GM20000 (cell line): ENCODE data around the gene EBLN2.

Experiments
- DNase-seq: peaks from one replicate; pipeline ENCODE4 v3.0.0; 2012; ENCODE audit warnings: low spot score
- TF ChIP-seq, protein P1 (sequence below): IDR thresholded peaks from 2 replicates; pipeline ENCODE4 v1.5.1; 2012; ENCODE audit warnings: mild to moderate bottlenecking, control low read depth; ENCODE audit errors: extremely low read depth, missing control alignments

EBLN2 gene

DNA sequence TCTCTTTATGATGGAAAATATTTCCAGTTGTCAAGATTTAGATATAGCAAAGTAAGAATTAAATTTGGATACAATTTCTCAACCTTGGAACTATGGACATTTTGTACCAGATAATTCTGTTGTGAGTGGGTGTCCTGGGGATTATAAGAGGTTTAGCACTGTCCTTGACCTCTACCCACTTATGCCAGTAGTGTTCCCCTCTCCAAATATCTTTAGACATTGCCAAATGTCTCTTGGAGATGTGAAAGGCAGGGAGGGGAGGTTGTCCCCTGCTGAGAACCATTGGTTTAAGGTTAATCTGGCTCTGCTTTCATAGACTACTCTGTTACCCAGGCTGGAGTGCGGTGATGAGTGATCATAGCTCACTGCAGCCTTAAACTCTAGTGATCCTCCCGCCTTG lies at the start of gene EBLN2:
Gene EBLN2, plus strand, starts transcription at position 244 of the 400 bp plus-strand sequence. CDS start 423 bp downstream, outside the sequence.
- TF ChIP-seq, protein P1, sequence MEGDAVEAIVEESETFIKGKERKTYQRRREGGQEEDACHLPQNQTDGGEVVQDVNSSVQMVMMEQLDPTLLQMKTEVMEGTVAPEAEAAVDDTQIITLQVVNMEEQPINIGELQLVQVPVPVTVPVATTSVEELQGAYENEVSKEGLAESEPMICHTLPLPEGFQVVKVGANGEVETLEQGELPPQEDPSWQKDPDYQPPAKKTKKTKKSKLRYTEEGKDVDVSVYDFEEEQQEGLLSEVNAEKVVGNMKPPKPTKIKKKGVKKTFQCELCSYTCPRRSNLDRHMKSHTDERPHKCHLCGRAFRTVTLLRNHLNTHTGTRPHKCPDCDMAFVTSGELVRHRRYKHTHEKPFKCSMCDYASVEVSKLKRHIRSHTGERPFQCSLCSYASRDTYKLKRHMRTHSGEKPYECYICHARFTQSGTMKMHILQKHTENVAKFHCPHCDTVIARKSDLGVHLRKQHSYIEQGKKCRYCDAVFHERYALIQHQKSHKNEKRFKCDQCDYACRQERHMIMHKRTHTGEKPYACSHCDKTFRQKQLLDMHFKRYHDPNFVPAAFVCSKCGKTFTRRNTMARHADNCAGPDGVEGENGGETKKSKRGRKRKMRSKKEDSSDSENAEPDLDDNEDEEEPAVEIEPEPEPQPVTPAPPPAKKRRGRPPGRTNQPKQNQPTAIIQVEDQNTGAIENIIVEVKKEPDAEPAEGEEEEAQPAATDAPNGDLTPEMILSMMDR, result no peak
- no peak for DNase-seq

DNA sequence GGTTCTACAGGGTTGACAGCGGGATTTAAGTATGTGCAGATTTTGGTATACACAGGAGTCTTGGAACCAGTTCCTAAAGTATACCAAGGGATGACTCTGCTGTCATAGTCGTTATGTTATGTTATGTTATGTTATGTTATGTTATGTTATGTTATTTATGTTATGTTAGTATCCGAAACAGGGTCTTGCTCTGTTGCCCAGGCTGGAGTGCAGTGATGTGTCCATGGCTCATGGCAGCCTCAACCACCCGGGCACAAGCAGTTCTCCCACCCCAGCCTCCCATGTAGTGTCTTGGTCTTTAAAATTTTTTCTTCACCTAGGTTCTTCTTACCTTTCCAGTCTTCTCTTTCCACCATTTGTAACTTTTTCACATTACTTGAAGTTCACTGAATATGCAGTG lies 43.2 kb upstream of the EBLN2 start:
- no peak for DNase-seq
- TF ChIP-seq, protein P1, result no peak

DNA sequence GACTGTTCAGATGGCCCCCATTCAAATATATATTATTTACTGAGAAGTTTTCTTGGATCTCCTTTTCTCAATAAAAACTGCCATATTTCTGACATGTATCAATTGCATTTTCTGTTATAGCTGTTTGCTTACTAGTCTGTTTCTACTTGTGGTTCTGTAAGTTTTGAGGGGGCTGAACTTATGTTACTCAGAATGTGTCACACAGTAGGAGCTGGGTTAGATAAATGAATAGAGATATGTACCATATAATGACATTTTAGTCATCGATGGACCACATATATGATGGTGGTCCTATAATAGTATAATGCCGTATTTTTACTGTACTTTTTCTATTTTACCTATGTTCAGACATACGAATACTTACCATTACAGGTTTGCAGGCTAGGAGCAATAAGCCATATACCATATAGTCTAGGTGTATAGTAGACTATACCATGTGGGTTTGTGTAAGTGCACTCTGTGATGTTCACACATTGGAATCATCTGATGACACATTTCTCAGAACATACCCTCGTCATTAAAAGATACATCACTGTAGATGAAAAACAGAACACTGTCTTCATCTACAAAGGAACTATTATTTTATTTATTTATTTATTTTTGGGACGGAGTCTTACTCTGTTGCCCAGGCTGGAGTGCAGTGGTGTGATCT lies 42.5 kb upstream of the EBLN2 start:
- DNase-seq, result no peak
- TF ChIP-seq, protein P1, result no peak

DNA sequence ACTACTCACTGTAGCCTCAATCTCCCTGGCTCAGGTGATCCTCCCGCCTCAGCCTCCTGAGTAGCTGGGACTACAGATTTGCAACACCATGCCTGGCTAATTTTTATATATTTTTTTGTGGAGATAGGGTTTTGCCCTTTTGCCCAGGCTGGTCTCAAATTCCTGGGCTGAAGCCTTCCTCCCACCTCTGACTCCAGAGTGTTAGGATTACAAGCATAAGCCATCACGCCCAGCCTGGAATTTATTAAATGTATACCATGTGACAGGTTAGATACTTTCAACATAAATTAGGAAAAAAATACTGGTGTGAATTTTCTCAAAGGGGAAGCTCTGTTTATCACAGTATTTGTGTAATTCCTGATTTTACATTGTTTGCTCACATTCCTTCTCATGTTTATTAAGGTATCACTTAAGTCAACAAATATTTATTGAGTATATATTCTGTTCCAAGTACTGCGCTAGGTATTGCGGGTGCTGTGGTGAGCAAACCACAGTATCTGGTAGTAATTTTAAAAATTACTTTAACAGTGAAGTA lies 40.1 kb upstream of the EBLN2 start:
- TF ChIP-seq, protein P1, result no peak
- DNase-seq, result no peak

DNA sequence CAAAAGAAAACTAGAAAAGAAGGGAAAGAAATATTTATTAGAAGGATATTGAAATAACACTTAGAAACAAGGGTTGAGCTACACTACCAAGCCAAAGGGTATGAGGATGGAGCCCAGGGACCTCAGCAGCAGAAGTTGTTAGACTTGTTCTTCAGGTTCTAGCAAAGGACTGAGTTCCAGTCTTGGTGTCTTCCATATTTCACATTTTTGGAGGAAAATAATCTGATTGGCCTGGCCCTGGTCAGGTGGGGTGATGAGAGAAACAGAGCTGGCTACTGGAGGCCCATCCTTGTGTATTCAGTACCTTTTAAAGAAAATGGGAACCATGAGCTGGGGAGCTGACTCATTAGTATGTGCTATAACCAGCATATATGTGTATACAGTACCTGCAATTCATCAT lies 36.6 kb upstream of the EBLN2 start:
- no peak for DNase-seq
- TF ChIP-seq, protein P1, result no peak

DNA sequence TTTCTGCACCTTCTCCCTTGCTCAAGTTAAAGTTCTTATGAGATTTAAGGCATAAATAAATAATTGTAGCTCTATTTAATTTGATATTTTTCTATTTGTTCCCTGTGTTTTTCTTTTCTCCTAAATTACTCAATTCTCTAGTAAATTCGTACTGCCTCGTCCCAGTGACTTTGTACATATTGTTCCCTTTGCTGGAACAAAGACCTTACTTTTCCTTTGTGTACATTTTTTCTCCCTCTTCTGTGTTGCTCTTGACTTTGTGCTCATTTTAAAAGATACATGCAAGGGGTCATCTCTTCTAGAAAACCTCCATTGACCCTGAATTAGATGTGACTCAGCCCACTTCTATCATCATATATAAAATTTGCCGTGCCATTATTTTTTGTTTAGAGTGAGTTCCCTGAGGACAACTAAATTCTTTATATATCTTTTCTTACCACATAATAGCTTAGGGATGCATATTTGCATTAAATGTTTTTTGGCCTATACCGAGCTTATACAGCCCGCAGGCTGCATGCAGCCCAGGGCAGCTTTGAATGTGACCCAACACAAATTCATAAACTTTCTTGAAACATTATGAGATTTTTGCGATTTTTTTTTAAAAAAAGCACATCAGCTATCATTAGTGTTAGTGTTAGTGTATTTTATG lies 35.2 kb upstream of the EBLN2 start:
- TF ChIP-seq, protein P1, result no peak
- DNase-seq, result no peak

DNA sequence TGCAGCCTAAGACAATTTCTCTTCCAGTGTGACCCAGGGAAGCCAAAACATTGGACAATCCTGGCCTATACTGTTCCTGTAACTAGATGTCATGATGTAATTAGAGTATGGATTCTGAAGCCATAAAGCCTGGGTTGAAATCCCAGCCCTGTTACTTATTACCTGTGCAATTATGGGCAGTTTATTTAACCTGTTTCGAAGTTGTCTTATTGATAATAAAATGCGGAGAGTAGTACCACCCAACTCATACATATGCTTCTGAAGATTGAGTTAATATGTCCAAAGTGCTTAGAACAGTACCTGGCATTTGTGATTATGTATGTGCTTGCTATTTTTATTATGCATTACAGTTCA lies 34.7 kb upstream of the EBLN2 start:
- DNase-seq, result no peak
- TF ChIP-seq, protein P1, result no peak
